ENCODE data around the gene RRP1B. TPM values are rescaled to one million over a fixed set of nuclear protein-coding genes. Genes with fewer than 3 reads are reported as not detected.

Gene RRP1B
- total and polyA plus RNA-seq, 11 donors: 3.6 to 16.1 (median 9.5) TPM

GRCh38 chr21:43681650-43682049, 22.3 kb downstream of the RRP1B start:
- DNase-seq: no peak
- 94 to 99% (median 99%) methylated on average over 6 of the region's 6 CpGs for WGBS, 4 donors
- H3K9me3 ChIP-seq: no peaks in the 10 kb centered on the region
- peaks cover 0 to 8% (median 0%) of the 10 kb centered on the region in 12 donors for H3K4me1 ChIP-seq
- no peak overlapping the region for H3K4me3 ChIP-seq
- ATAC-seq: no peak
- TF ChIP-seq POLR2A (IDR thresholded peaks at IDR 0.05) (no peak), CTCF (IDR thresholded peaks at IDR 0.05) (no peak)
- intact Hi-C loops (cut with DNase I): no loop called here
- no peaks in the 10 kb centered on the region for H3K27me3 ChIP-seq
- peaks cover 0 to 99% (median 93%) of the 10 kb centered on the region in 9 donors for H3K36me3 ChIP-seq
- H3K27ac ChIP-seq: no peak overlapping the region

- intact Hi-C loops (cut with DNase I): no loop called here
- H3K27ac ChIP-seq: peak overlapping the region in 4 of 12 donors; percentile 14 to 71 (median 42)
- DNase-seq: no peak
- no peaks in the 10 kb centered on the region for H3K9me3 ChIP-seq
- H3K4me1 ChIP-seq: peaks cover 0 to 22% (median 0%) of the 10 kb centered on the region in 12 donors
- TF ChIP-seq CTCF (IDR thresholded peaks at IDR 0.05): no peak
- TF ChIP-seq POLR2A (IDR thresholded peaks at IDR 0.05): no peak
- peaks cover 0 to 99% (median 93%) of the 10 kb centered on the region in 9 donors for H3K36me3 ChIP-seq
- no peak overlapping the region for H3K4me3 ChIP-seq
- H3K27me3 ChIP-seq: no peaks in the 10 kb centered on the region
- peak in 3 of 4 donors; percentile 37 to 77 (median 72) for ATAC-seq
- 54 to 68% (median 60%) methylated on average over 3 of the region's 3 CpGs for WGBS, 4 donors
Measured at GRCh38 chr21:43684424-43684823, 25.1 kb downstream of the RRP1B start.

GRCh38 chr21:43686811-43687565, 27.6 kb downstream of the RRP1B start:
- Histone ChIP-seq H3K27me3 (no peaks in the 10 kb centered on the region), H3K36me3 (peaks cover 0 to 100% (median 98%) of the 10 kb centered on the region in 9 donors), H3K9me3 (no peaks in the 10 kb centered on the region), H3K4me3 (no peak overlapping the region), H3K27ac (peak overlapping the region in 2 of 12 donors; percentile 9 to 14), H3K4me1 (peaks cover 0 to 22% (median 0%) of the 10 kb centered on the region in 12 donors)
- intact Hi-C loops (cut with DNase I): no loop called here
- ATAC-seq (no peak), DNase-seq (no peak)
- WGBS, 4 donors: 86 to 89% (median 88%) methylated on average over 21 of the region's 21 CpGs
- TF ChIP-seq CTCF (IDR thresholded peaks at IDR 0.05) (no peak), POLR2A (IDR thresholded peaks at IDR 0.05) (no peak)

GRCh38 chr21:43687566-43688399, 28.4 kb downstream of the RRP1B start:
- 65 to 75% (median 70%) methylated on average over 26 to 27 of the region's 27 CpGs for WGBS, 4 donors
- intact Hi-C loops (cut with DNase I): no loop called here
- ATAC-seq: peak in 3 of 4 donors; percentile 18 to 47 (median 23)

More at GRCh38 chr21:43687566-43688399, 28.4 kb downstream of the RRP1B start:
- H3K9me3 ChIP-seq: no peaks in the 10 kb centered on the region
- TF ChIP-seq POLR2A (IDR thresholded peaks at IDR 0.05) (no peak), CTCF (IDR thresholded peaks at IDR 0.05) (no peak)
- H3K27ac ChIP-seq: peak overlapping the region in 2 of 12 donors; percentile 9 to 57
- peaks cover 0 to 22% (median 0%) of the 10 kb centered on the region in 12 donors for H3K4me1 ChIP-seq
- DNase-seq: peak in 2 of 5 donors; percentile 30 to 32
- H3K27me3 ChIP-seq: no peaks in the 10 kb centered on the region
- no peak overlapping the region for H3K4me3 ChIP-seq
- H3K36me3 ChIP-seq: peaks cover 0 to 100% (median 98%) of the 10 kb centered on the region in 9 donors
